Stimulated activated CD8-positive, alpha-beta memory T cell treated with anti-CD3 and anti-CD28 coated beads, Interleukin-4, amount 100 ng/mL, for 24 hours (primary cell): ENCODE measurements around the gene LZTR1.
"Not testable (repeated sequence)": the region's sequence is repeated elsewhere in the genome, so short reads cannot be mapped to it uniquely, and the experiment has no call there.

ENCODE experiments used
- DNase-seq: peaks from one replicate; pipeline ENCODE4 v3.0.0-alpha.2; 2020; ENCODE audit warnings: low read depth

Gene LZTR1

DNA sequence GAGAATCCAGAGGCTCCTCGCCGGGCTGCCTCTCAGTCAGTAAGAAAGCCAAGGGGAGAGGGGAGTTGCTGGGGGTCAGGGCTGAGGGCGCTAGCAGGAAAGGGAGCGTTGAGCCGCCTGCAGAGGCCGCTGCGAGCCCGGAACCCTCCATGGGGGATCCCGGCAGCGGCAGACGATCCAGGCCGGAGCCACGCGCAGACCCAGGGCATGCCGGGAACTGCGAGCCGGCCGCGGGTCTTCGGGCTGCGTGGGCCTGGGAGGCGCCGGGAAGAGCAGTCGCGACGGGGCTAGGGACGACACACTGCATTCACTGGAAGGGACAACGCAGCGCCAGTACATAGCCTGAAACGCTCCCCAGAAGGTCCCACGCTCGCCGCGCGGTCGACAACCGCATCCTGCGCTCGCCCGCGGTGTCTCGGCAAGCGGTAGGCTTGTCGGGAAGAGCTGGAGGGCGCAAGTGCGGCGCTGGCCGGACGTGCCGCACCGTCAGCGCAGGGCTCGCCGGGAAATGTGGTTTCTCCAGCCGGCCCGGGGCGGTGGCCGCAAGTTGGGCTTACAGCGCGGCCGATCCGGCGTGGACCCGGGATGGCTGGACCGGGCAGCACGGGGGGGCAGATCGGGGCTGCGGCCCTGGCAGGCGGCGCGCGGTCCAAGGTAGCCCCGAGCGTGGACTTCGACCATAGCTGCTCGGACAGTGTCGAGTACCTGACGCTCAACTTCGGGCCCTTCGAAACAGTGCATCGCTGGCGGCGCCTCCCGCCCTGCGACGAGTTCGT is at the start of gene LZTR1:
Gene LZTR1 (plus strand): TSS at position 511 of the 776 bp plus-strand sequence. CDS start 75 bp downstream, at position 586.
- DNase-seq = peak; percentile 62

- DNase-seq = no peak
These were observed 48.2 kb upstream of the LZTR1 start for GRCh38 chr22:20933910-20934309.

DNA sequence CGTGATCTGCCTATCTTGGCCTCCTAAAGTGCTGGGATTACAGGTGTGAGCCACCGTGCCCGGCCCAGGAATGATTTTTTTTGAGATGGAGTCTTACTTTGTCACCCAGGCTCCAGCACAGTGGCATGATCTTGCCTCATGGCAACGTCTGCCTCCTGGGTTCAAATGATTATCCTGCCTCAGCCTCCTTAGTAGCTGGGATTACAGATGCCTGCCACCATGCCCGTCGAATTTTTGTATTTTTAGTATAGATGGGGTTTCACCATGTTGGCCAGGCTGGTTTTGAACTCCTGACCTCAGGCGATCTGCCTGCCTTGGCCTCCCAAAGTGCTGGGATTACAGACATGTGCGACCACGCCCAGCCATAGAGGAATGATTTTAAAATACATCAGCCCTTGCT is 47.0 kb upstream of the LZTR1 start:
- not testable (repeated sequence) for DNase-seq

DNA sequence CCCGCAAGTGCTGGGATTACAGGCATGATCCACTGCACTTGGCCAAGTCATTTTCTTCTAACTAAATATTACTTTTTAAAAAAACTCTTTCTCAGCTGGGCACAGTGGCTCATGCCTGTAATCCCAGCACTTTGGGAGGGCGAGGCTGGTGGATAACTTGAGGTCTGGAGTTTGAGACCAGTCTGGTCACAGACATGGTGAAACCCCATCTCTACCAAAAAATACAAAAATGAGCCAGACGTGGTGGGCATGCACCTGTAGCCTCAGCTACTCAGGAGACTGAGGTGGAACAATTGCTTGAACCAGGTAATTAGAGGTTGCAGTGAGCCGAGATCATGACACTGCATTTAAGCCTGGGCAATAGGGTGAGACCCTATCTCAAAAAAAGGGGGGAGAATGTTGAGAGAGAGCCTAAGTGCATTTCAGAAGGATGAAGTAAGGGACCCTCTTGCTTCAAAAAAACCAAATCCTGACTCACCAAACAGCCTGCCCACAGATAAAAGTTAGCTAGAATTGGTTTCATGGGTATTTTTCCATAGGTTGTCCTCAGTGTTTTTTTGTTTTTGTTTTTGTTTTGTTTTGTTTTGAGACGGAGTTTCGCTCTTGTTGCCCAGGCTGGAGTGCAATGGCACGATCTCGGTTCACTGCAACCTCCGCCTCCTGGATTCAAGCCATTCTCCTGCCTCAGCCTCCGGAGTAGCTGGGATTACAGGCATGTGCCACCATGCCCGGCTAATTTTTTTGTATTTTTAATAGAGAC is 46.1 kb upstream of the LZTR1 start:
- not testable (repeated sequence) for DNase-seq

DNA sequence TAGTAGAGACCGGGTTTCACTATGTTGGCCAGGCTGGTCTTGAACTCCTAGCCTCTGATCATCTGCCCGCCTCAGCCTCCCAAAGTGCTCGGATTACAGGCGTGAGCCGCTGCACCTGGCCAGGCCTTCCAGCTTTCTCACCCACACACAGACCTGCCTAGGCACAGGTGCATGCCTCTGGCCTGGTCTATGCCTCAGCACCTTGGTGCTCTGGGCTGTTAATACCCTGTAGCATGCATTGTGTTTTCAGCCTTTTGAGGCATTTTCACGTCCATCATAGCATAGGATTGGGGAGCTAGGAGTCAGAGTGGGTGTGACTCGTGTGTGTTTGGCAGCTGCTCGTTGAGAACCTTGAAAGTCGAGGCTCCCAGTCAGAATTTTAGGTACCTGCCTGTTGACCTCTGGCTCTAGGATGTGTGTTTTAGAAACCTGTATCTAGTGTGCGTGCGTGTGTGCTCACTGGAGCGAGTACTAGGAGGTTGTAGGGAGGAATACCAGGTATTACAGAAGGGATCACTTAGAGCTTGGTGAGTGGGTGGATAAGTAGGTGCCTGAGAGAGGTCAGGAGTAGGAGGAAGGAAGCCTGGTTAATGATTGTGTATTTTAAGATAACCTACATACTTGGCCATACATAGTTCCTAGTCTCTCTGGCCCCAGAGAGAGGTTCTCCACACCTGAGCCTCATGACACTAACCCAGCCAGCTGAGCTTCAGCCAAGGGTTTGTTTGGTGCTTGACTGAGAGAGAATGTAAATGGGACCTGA is 44.9 kb upstream of the LZTR1 start:
- DNase-seq = no peak

DNA sequence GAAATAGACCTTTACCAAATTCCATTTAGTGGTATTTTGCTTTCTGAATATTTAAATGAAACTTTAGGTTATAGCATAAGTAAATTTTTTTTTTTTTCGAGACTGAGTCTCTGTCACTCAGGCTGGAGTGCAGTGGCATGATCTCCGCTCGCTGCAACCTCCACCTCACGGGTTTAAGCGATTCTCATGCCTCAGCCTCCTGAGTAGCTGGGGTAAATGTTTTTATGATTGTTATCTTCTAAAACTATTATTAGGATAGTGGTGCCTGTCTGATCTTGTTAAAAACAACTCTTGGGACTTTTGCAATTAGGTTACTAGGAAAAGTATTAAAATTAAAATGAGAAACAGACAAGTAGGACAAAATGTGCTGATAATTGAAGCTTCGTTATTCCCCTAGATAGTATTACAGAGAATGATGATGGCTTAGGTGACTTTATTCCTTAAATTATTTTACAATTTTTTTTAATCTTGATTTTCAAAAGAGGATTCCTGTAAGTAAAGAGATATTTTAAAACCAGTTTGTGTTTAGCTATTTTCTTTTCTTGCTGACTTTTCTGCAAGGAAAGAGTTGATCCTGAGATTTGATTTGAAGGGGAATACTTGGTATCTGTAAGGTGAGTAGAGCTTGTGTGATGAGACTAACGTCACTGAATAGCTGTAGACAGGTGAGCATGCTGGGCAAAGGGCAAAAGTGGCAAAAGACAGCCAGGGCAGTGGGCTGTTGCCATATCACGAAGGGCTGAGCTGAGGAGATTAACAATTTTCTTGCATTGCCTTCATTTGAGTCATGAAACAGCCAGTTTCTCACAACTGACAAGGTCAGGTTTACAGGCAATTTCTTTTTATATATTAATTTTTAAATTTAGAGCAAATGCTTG is 44.1 kb upstream of the LZTR1 start:
- no peak for DNase-seq

- not testable (repeated sequence) for DNase-seq
These were observed 42.5 kb upstream of the LZTR1 start for GRCh38 chr22:20939457-20940185.

GRCh38 chr22:20940186-20940651 is 41.9 kb upstream of the LZTR1 start:
- DNase-seq = no peak

GRCh38 chr22:20940904-20941385 is 41.2 kb upstream of the LZTR1 start:
- DNase-seq = no peak

- DNase-seq = not testable (repeated sequence)
These were observed 39.7 kb upstream of the LZTR1 start for GRCh38 chr22:20942203-20942902.

DNA sequence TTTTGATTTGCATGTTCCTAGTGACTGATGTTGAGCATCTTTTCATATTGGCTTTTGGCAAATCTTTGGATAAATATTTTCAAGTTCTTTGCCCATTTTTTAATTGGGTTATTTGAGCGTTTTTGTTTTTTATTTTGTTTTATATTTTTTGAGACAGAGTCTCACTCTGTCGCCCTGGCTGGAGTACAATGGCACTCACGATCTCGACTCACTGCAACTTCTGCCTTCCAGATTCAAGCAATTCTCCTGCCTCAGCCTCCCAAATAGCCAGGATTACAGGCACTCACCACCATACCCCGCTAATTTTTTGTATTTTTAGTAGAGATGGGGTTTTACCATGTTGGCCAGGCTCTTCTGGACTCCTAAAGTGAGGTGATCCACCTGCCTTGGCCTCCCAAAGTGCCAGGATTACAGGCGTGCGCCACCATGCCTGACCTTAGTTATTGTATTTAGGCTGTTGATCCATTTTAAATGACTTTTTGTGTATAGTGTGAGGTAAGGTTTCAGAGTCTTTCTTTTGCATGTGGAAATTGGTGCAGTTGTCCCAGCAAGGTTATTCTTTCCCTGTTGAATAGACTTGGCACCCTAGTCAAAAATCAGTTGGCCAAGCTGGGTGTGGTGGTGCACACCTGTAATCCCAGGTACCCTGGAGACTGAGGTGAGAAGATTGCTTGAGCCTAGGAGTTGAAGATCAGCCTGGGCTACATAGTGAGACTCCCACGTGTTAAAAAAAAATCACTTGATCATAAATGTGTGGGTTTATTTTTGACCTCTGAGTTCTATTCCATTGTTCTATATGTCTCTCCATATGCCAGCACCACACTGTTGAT is 38.8 kb upstream of the LZTR1 start:
- DNase-seq = no peak

GRCh38 chr22:20944042-20944441 is 38.1 kb upstream of the LZTR1 start:
- no peak for DNase-seq

GRCh38 chr22:20945578-20945934 is 36.5 kb upstream of the LZTR1 start:
- no peak for DNase-seq

GRCh38 chr22:20946080-20946986 is 35.8 kb upstream of the LZTR1 start:
- DNase-seq = no peak

- DNase-seq = no peak
These were observed 35.1 kb upstream of the LZTR1 start for GRCh38 chr22:20946991-20947390.

GRCh38 chr22:20948450-20948849 is 33.6 kb upstream of the LZTR1 start:
- no peak for DNase-seq

DNA sequence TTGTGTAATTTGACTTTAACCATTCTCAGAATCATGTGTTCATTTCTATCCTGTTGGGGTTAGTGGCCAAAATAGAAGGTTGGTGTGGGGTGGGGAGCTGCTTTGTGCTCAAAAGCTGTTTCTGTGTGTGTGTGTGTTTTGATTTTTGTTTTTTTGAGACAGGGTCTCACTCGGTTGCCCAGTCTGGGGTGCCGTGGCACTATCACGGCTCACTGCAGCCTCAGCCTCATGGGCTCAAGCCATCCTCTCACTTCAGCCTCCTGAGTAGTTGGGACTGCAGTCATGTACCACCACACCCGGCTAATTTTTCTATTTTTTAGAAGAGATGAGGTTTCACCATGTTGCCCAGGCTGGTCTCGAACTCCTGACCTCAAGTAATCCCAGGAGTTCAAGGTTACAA is 33.1 kb upstream of the LZTR1 start:
- DNase-seq = no peak

DNA sequence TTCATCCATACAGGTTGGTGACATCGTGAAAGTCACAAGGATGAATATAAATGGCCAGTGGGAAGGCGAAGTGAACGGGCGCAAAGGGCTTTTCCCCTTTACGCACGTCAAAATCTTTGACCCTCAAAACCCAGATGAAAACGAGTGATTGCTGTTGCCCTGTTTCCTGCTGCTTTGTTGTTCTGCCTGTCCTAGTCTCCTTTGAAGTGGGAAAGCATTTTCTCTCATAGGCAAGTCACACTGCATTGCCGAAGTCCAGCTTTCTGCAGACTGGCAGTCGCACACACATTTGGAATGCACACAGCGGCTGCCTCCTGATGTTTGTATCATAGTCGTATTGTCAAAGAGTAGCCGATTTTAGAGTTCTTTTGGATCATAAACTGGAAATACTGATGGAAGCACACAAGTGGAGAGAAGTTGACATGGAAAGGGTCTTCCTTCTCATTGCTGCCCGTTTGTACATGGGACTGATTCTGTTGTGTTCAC is 32.4 kb upstream of the LZTR1 start:
- no peak for DNase-seq
